ES-I3 (cell line): ENCODE results near the gene TBR1.

Experiments
- H3K36me3 ChIP-seq: 2 replicates; pipeline ENCODE4 v1.6.1; 2013; ENCODE audit warnings: mild to moderate bottlenecking, low read length, control low read depth, moderate library complexity; ENCODE audit not compliant: insufficient read depth
- H3K4me1 ChIP-seq: 2 replicates; pipeline ENCODE4 v1.6.1; 2013; ENCODE audit warnings: mild to moderate bottlenecking, control low read depth, low read length; ENCODE audit not compliant: insufficient read depth
- H3K9ac ChIP-seq: 2 replicates; pipeline ENCODE4 v1.6.1; 2013; ENCODE audit warnings: low read depth, mild to moderate bottlenecking, low read length, moderate library complexity
- H3K9me3 ChIP-seq: 2 replicates; pipeline ENCODE4 v1.6.1; 2013; ENCODE audit warnings: mild to moderate bottlenecking, low read length, moderate library complexity; ENCODE audit not compliant: control insufficient read depth, insufficient read depth

The TBR1 gene

GRCh38 chr2:161415987-161416707 lies at the start of gene TBR1:
Gene TBR1 (plus strand): TSS chr2:161416297. CDS start chr2:161416411, 114 bp downstream.
- Histone ChIP-seq H3K36me3 (no peaks in the 10 kb centered on the region), H3K9me3 (no peaks in the 10 kb centered on the region), H3K4me1 (peaks cover 9% of the 10 kb centered on the region; the same call in 1 of the 2 replicates), H3K9ac (peak within 1 kb of the TSS; percentile 53; the same call in 1 of the 2 replicates)

- Histone ChIP-seq H3K36me3 (no peaks in the 10 kb centered on the region), H3K9ac (no peak overlapping the region), H3K4me1 (peaks cover 37% of the 10 kb centered on the region), H3K9me3 (peaks cover 3% of the 10 kb centered on the region)
These were observed 48.4 kb upstream of the TBR1 start for GRCh38 chr2:161367675-161368074.

GRCh38 chr2:161369311-161369710 lies 46.8 kb upstream of the TBR1 start:
- Histone ChIP-seq H3K9me3 (no peaks in the 10 kb centered on the region), H3K36me3 (no peaks in the 10 kb centered on the region), H3K9ac (no peak overlapping the region), H3K4me1 (peaks cover 39% of the 10 kb centered on the region)

GRCh38 chr2:161370981-161371380 lies 45.1 kb upstream of the TBR1 start:
- H3K9ac ChIP-seq: no peak overlapping the region
- no peaks in the 10 kb centered on the region for H3K36me3 ChIP-seq
- no peaks in the 10 kb centered on the region for H3K9me3 ChIP-seq
- H3K4me1 ChIP-seq: peaks cover 39% of the 10 kb centered on the region

GRCh38 chr2:161371869-161372268 lies 44.2 kb upstream of the TBR1 start:
- Histone ChIP-seq H3K9me3 (no peaks in the 10 kb centered on the region), H3K36me3 (no peaks in the 10 kb centered on the region), H3K9ac (no peak overlapping the region), H3K4me1 (peaks cover 35% of the 10 kb centered on the region)

GRCh38 chr2:161373942-161374341 lies 42.2 kb upstream of the TBR1 start:
- Histone ChIP-seq H3K9ac (no peak overlapping the region), H3K36me3 (no peaks in the 10 kb centered on the region), H3K4me1 (peaks cover 24% of the 10 kb centered on the region), H3K9me3 (no peaks in the 10 kb centered on the region)

- no peaks in the 10 kb centered on the region for H3K36me3 ChIP-seq
- H3K9me3 ChIP-seq: no peaks in the 10 kb centered on the region
- no peak overlapping the region for H3K9ac ChIP-seq
- peaks cover 23% of the 10 kb centered on the region for H3K4me1 ChIP-seq
These were observed 41.7 kb upstream of the TBR1 start for GRCh38 chr2:161374446-161374845.

GRCh38 chr2:161379740-161380139 lies 36.4 kb upstream of the TBR1 start:
- Histone ChIP-seq H3K4me1 (no peaks in the 10 kb centered on the region), H3K9me3 (no peaks in the 10 kb centered on the region), H3K9ac (no peak overlapping the region), H3K36me3 (no peaks in the 10 kb centered on the region)

GRCh38 chr2:161381546-161381945 lies 34.6 kb upstream of the TBR1 start:
- no peaks in the 10 kb centered on the region for H3K9me3 ChIP-seq
- H3K36me3 ChIP-seq: no peaks in the 10 kb centered on the region
- no peak overlapping the region for H3K9ac ChIP-seq
- H3K4me1 ChIP-seq: no peaks in the 10 kb centered on the region

- H3K36me3 ChIP-seq: no peaks in the 10 kb centered on the region
- H3K9me3 ChIP-seq: no peaks in the 10 kb centered on the region
- no peak overlapping the region for H3K9ac ChIP-seq
- no peaks in the 10 kb centered on the region for H3K4me1 ChIP-seq
These were observed 33.4 kb upstream of the TBR1 start for GRCh38 chr2:161382747-161383146.

GRCh38 chr2:161384864-161385263 lies 31.2 kb upstream of the TBR1 start:
- Histone ChIP-seq H3K9ac (no peak overlapping the region), H3K4me1 (no peaks in the 10 kb centered on the region), H3K36me3 (no peaks in the 10 kb centered on the region), H3K9me3 (no peaks in the 10 kb centered on the region)

GRCh38 chr2:161386228-161386824 lies 29.8 kb upstream of the TBR1 start:
- H3K9ac ChIP-seq: no peak overlapping the region
- no peaks in the 10 kb centered on the region for H3K4me1 ChIP-seq
- H3K36me3 ChIP-seq: no peaks in the 10 kb centered on the region
- H3K9me3 ChIP-seq: no peaks in the 10 kb centered on the region

- Histone ChIP-seq H3K36me3 (no peaks in the 10 kb centered on the region), H3K9ac (no peak overlapping the region), H3K4me1 (no peaks in the 10 kb centered on the region), H3K9me3 (no peaks in the 10 kb centered on the region)
These were observed 27.8 kb upstream of the TBR1 start for GRCh38 chr2:161388146-161388779.

- Histone ChIP-seq H3K4me1 (no peaks in the 10 kb centered on the region), H3K9ac (no peak overlapping the region), H3K36me3 (no peaks in the 10 kb centered on the region), H3K9me3 (no peaks in the 10 kb centered on the region)
These were observed 24.2 kb upstream of the TBR1 start for GRCh38 chr2:161391737-161392506.
